ENCODE measurements around the gene METTL25. TPM values are rescaled to one million over a fixed set of nuclear protein-coding genes. Genes with fewer than 3 reads are reported as not detected.

Gene METTL25
- polyA plus RNA-seq, 1 donor from 2014 or later = 11.1 TPM

DNA sequence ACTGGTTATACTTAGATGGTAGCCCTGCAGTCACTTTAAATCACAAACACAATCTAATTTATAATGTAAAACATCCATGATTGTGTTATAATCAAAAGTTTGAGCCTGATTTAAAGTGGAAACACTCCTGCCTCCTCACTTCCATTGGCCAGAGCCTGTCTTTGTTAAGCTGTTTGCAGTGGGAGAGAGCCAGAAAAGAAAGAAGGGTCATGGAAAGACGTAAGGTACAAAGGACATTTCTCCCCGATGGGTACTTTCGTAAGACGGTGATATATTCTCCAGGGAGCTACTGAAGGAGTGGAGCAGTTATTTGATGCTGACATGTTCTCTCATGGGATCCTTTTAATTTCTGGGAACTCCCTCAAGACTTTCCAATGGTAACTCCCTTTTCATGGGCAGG lies 164.0 kb downstream of the METTL25 start:
- H3F3A ChIP-seq (ENCODE audit: insufficient read depth, low read length, poor library complexity, severe bottlenecking) = no peaks in the 10 kb centered on the region
- no peak overlapping the region for H3K9ac ChIP-seq (ENCODE audit: low read length)
- no peaks in the 10 kb centered on the region for H4K20me1 ChIP-seq (ENCODE audit: insufficient read depth)
- TF ChIP-seq TAF1 (IDR thresholded peaks at IDR 0.05; ENCODE audit: low read depth) = no peak
- no peak for TF ChIP-seq EP300 (conservative IDR thresholded peaks at IDR 0.05; ENCODE audit: poor library complexity, severe bottlenecking)
- no peak for TF ChIP-seq MXI1 (conservative IDR thresholded peaks at IDR 0.05; ENCODE audit: poor library complexity, severe bottlenecking)
- no peak for TF ChIP-seq RAD21 (conservative IDR thresholded peaks at IDR 0.05)
- no peak for TF ChIP-seq POLR2AphosphoS5 (IDR thresholded peaks at IDR 0.05)
- TF ChIP-seq EZH2 (IDR thresholded peaks at IDR 0.05; ENCODE audit: borderline replicate concordance, insufficient read depth, low read length, poor library complexity, severe bottlenecking) = no peak
- TF ChIP-seq, protein P1, sequence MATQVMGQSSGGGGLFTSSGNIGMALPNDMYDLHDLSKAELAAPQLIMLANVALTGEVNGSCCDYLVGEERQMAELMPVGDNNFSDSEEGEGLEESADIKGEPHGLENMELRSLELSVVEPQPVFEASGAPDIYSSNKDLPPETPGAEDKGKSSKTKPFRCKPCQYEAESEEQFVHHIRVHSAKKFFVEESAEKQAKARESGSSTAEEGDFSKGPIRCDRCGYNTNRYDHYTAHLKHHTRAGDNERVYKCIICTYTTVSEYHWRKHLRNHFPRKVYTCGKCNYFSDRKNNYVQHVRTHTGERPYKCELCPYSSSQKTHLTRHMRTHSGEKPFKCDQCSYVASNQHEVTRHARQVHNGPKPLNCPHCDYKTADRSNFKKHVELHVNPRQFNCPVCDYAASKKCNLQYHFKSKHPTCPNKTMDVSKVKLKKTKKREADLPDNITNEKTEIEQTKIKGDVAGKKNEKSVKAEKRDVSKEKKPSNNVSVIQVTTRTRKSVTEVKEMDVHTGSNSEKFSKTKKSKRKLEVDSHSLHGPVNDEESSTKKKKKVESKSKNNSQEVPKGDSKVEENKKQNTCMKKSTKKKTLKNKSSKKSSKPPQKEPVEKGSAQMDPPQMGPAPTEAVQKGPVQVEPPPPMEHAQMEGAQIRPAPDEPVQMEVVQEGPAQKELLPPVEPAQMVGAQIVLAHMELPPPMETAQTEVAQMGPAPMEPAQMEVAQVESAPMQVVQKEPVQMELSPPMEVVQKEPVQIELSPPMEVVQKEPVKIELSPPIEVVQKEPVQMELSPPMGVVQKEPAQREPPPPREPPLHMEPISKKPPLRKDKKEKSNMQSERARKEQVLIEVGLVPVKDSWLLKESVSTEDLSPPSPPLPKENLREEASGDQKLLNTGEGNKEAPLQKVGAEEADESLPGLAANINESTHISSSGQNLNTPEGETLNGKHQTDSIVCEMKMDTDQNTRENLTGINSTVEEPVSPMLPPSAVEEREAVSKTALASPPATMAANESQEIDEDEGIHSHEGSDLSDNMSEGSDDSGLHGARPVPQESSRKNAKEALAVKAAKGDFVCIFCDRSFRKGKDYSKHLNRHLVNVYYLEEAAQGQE (IDR thresholded peaks at IDR 0.05; ENCODE audit: borderline replicate concordance) = no peak
- TF ChIP-seq, protein P2, sequence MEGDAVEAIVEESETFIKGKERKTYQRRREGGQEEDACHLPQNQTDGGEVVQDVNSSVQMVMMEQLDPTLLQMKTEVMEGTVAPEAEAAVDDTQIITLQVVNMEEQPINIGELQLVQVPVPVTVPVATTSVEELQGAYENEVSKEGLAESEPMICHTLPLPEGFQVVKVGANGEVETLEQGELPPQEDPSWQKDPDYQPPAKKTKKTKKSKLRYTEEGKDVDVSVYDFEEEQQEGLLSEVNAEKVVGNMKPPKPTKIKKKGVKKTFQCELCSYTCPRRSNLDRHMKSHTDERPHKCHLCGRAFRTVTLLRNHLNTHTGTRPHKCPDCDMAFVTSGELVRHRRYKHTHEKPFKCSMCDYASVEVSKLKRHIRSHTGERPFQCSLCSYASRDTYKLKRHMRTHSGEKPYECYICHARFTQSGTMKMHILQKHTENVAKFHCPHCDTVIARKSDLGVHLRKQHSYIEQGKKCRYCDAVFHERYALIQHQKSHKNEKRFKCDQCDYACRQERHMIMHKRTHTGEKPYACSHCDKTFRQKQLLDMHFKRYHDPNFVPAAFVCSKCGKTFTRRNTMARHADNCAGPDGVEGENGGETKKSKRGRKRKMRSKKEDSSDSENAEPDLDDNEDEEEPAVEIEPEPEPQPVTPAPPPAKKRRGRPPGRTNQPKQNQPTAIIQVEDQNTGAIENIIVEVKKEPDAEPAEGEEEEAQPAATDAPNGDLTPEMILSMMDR (IDR thresholded peaks at IDR 0.05; ENCODE audit: poor library complexity, severe bottlenecking) = no peak
- no peak for TF ChIP-seq SMC3 (conservative IDR thresholded peaks at IDR 0.05; ENCODE audit: poor library complexity)
- H3K4me3 ChIP-seq (ENCODE audit: low read length) = no peak overlapping the region
- no peaks in the 10 kb centered on the region for H3K36me3 ChIP-seq (ENCODE audit: insufficient read depth, low read length)
- no peaks in the 10 kb centered on the region for H3K79me2 ChIP-seq (replicated peaks; ENCODE audit: insufficient read depth, low read length)
- H3K9me2 ChIP-seq (ENCODE audit: insufficient read depth, low read length) = no peaks in the 10 kb centered on the region
- no peak overlapping the region for H3K4me2 ChIP-seq (ENCODE audit: low read length)
- no peaks in the 10 kb centered on the region for H3K27me3 ChIP-seq (ENCODE audit: insufficient read depth, low read depth, low read length)
- H2AFZ ChIP-seq (ENCODE audit: low read depth, low read length) = no peak overlapping the region
- H3K27ac ChIP-seq (ENCODE audit: low read length) = no peak overlapping the region
- no peaks in the 10 kb centered on the region for H3K9me3 ChIP-seq (ENCODE audit: low read length)

DNA sequence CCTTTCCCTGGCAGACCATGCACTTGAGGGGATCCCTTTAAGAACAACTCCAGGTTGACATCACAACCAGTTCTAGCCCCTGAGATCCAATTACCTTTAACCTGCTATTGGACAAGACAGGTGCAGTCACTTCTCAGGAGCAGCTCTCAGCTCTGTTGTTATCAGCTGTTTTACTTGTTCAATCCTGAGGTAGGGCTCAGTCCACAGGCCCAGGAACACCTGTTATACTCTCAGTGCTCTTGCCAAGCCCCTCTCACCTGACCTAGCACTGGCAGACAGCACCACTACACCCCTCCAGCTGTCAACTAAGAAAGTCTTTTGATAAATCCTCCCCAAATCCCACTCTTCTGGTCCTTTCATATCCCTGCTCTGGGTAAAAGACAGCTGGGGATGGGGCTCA lies 164.4 kb downstream of the METTL25 start:
- H3K4me3 ChIP-seq (ENCODE audit: low read length) = no peak overlapping the region
- TF ChIP-seq, protein P1 (IDR thresholded peaks at IDR 0.05; ENCODE audit: borderline replicate concordance) = no peak
- no peak for TF ChIP-seq TAF1 (IDR thresholded peaks at IDR 0.05; ENCODE audit: low read depth)
- TF ChIP-seq SMC3 (conservative IDR thresholded peaks at IDR 0.05; ENCODE audit: poor library complexity) = no peak
- no peak for TF ChIP-seq EZH2 (IDR thresholded peaks at IDR 0.05; ENCODE audit: borderline replicate concordance, insufficient read depth, low read length, poor library complexity, severe bottlenecking)
- TF ChIP-seq, protein P2 (IDR thresholded peaks at IDR 0.05; ENCODE audit: poor library complexity, severe bottlenecking) = no peak
- no peak for TF ChIP-seq POLR2AphosphoS5 (IDR thresholded peaks at IDR 0.05)
- TF ChIP-seq RAD21 (conservative IDR thresholded peaks at IDR 0.05) = no peak
- TF ChIP-seq MXI1 (conservative IDR thresholded peaks at IDR 0.05; ENCODE audit: poor library complexity, severe bottlenecking) = no peak
- TF ChIP-seq EP300 (conservative IDR thresholded peaks at IDR 0.05; ENCODE audit: poor library complexity, severe bottlenecking) = no peak
- no peak overlapping the region for H3K27ac ChIP-seq (ENCODE audit: low read length)

More for the DNA sequence above, 164.4 kb downstream of the METTL25 start:
- Histone ChIP-seq H3K9me3 (ENCODE audit: low read length) (no peaks in the 10 kb centered on the region), H3K27me3 (ENCODE audit: insufficient read depth, low read depth, low read length) (no peaks in the 10 kb centered on the region), H3K79me2 (replicated peaks; ENCODE audit: insufficient read depth, low read length) (no peaks in the 10 kb centered on the region), H3K9ac (ENCODE audit: low read length) (no peak overlapping the region), H2AFZ (ENCODE audit: low read depth, low read length) (no peak overlapping the region), H3K4me2 (ENCODE audit: low read length) (no peak overlapping the region), H3F3A (ENCODE audit: insufficient read depth, low read length, poor library complexity, severe bottlenecking) (no peaks in the 10 kb centered on the region), H3K36me3 (ENCODE audit: insufficient read depth, low read length) (no peaks in the 10 kb centered on the region), H3K9me2 (ENCODE audit: insufficient read depth, low read length) (no peaks in the 10 kb centered on the region), H4K20me1 (ENCODE audit: insufficient read depth) (no peaks in the 10 kb centered on the region)

Measured in neural cell (in vitro differentiated cells).